Neural progenitor cell (in vitro differentiated cells): Measurements from ENCODE around the gene ANXA10. TPM values are rescaled to one million over a fixed set of nuclear protein-coding genes. Genes with fewer than 3 reads are reported as not detected.

Experiments used
- DNase-seq: peaks from one replicate; pipeline ENCODE4 v3.0.0-alpha.2; 2016; ENCODE audit warnings: low spot score
- H2AFZ ChIP-seq: fragments of 200-600 bp; sonication (generic); replicated peaks from 2 replicates; pipeline ENCODE4 v1.6.1; 2016; ENCODE audit warnings: antibody characterized with exemption
- H3F3A ChIP-seq: fragments of 200-600 bp; sonication (generic); 2 replicates; pipeline ENCODE4 v1.6.1; 2016; ENCODE audit warnings: antibody characterized with exemption, low read depth
- H3K27ac ChIP-seq: fragments of 200-600 bp; sonication (generic); 2 replicates; pipeline ENCODE4 v1.5.1; 2016; ENCODE audit warnings: mild to moderate bottlenecking
- H3K27me3 ChIP-seq: fragments of 200-600 bp; sonication (generic); 2 replicates; pipeline ENCODE4 v1.6.1; 2016; ENCODE audit warnings: mild to moderate bottlenecking, moderate library complexity
- H3K36me3 ChIP-seq: fragments of 200-600 bp; sonication (generic); 2 replicates; pipeline ENCODE4 v1.5.1; 2016
- H3K4me1 ChIP-seq: fragments of 200-600 bp; sonication (generic); 2 replicates; pipeline ENCODE4 v1.6.1; 2016; ENCODE audit warnings: mixed run types
- H3K4me2 ChIP-seq: fragments of 200-600 bp; sonication (generic); 2 replicates; pipeline ENCODE4 v1.6.1; 2016
- H3K4me3 ChIP-seq: fragments of 200-600 bp; sonication (generic); 2 replicates; pipeline ENCODE4 v1.5.1; 2016
- H3K79me2 ChIP-seq: fragments of 200-600 bp; sonication (generic); 2 replicates; pipeline ENCODE4 v1.6.1; 2016; ENCODE audit warnings: low read depth
- H3K9ac ChIP-seq: fragments of 200-600 bp; sonication (generic); 2 replicates; pipeline ENCODE4 v1.6.1; 2016
- H3K9me3 ChIP-seq: fragments of 200-600 bp; sonication (generic); 2 replicates; pipeline ENCODE4 v1.5.1; 2016; ENCODE audit warnings: low read depth
- H4K20me1 ChIP-seq: fragments of 200-600 bp; sonication (generic); 2 replicates; pipeline ENCODE4 v1.6.1; 2016; ENCODE audit warnings: low read depth
- H3K27ac Mint-ChIP-seq: 3 replicates; pipeline ENCODE4 v1.8.0; 2021; ENCODE audit warnings: mixed read lengths
- H3K27me3 Mint-ChIP-seq: 2 replicates; pipeline ENCODE4 v1.8.0; 2022; ENCODE audit warnings: low read depth, mild to moderate bottlenecking, inconsistent platforms, moderate library complexity, mixed read lengths; ENCODE audit not compliant: insufficient read depth
- H3K36me3 Mint-ChIP-seq: 3 replicates; pipeline ENCODE4 v1.8.0; 2021; ENCODE audit warnings: mixed read lengths
- H3K4me1 Mint-ChIP-seq: 3 replicates; pipeline ENCODE4 v1.8.0; 2021; ENCODE audit warnings: mixed read lengths
- H3K4me3 Mint-ChIP-seq: 3 replicates; pipeline ENCODE4 v1.8.0; 2021; ENCODE audit warnings: mild to moderate bottlenecking, moderate library complexity, mixed read lengths
- H3K9me3 Mint-ChIP-seq: 3 replicates; pipeline ENCODE4 v1.8.0; 2020; ENCODE audit warnings: mixed read lengths
- EZH2 ChIP-seq: fragments of 200-600 bp; sonication (generic); IDR thresholded peaks from 2 replicates; pipeline ENCODE4 v1.6.1; 2017; ENCODE audit warnings: antibody characterized with exemption, mild to moderate bottlenecking, moderate library complexity
- EZH2phosphoT487 ChIP-seq: fragments of 200-600 bp; sonication (generic); IDR thresholded peaks from 2 replicates; pipeline ENCODE4 v1.6.1; 2017; ENCODE audit warnings: antibody characterized with exemption
- total RNA-seq: library from RNA; depleted of rRNA; stranded (reverse); fragments of >200 nt; gene quantifications from 2 replicates; pipeline ENCODE4 v1.2.3, GENCODE V29; 2015; ENCODE audit warnings: low replicate concordance
- TF ChIP-seq, protein P1 (sequence below): fragments of 200-600 bp; sonication (generic); IDR thresholded peaks from 2 replicates; pipeline ENCODE4 v1.5.1; 2017; ENCODE audit warnings: antibody characterized with exemption, mild to moderate bottlenecking

The ANXA10 gene
- total RNA-seq, 1 donor from 2014 or later: not detected

DNA sequence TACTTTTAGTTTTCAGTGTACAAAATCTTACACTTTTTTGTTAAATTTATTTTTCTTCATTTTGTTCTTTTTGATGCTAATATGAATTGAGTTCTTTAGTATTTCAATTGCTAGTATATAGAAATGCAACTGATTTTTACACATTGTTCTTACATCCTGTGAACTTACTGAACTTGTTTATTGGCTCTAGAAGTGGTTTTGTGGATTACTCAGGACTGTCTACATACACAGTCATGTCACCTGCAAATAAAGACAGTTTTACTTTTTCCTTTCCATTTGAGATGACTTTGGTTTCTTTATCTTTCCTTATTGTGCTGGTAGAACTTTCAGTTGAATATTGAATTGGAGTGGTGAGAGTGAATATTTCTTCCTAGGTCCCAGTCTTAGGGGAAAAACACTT is 40.8 kb upstream of the ANXA10 start:
- no peak for TF ChIP-seq EZH2
- TF ChIP-seq, protein P1, sequence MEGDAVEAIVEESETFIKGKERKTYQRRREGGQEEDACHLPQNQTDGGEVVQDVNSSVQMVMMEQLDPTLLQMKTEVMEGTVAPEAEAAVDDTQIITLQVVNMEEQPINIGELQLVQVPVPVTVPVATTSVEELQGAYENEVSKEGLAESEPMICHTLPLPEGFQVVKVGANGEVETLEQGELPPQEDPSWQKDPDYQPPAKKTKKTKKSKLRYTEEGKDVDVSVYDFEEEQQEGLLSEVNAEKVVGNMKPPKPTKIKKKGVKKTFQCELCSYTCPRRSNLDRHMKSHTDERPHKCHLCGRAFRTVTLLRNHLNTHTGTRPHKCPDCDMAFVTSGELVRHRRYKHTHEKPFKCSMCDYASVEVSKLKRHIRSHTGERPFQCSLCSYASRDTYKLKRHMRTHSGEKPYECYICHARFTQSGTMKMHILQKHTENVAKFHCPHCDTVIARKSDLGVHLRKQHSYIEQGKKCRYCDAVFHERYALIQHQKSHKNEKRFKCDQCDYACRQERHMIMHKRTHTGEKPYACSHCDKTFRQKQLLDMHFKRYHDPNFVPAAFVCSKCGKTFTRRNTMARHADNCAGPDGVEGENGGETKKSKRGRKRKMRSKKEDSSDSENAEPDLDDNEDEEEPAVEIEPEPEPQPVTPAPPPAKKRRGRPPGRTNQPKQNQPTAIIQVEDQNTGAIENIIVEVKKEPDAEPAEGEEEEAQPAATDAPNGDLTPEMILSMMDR: no peak
- no peak for TF ChIP-seq EZH2phosphoT487
- Histone ChIP-seq H2AFZ (no peak overlapping the region), H3K4me2 (no peak overlapping the region), H3K27me3 (no peaks in the 10 kb centered on the region), H3K9ac (no peak overlapping the region), H3K36me3 (peaks cover 3% of the 10 kb centered on the region), H3K4me3 (no peak overlapping the region), H3K4me1 (no peaks in the 10 kb centered on the region), H3K9me3 (peaks cover 3% of the 10 kb centered on the region), H3F3A (no peaks in the 10 kb centered on the region), H3K27ac (no peak overlapping the region), H4K20me1 (no peaks in the 10 kb centered on the region), H3K79me2 (no peaks in the 10 kb centered on the region)
- Mint-ChIP-seq H3K9me3 (peaks cover 20% of the 10 kb centered on the region), H3K4me1 (no peaks in the 10 kb centered on the region), H3K4me3 (no peak overlapping the region), H3K27ac (no peak overlapping the region), H3K36me3 (no peaks in the 10 kb centered on the region), H3K27me3 (no peaks in the 10 kb centered on the region)
- no peak for DNase-seq

DNA sequence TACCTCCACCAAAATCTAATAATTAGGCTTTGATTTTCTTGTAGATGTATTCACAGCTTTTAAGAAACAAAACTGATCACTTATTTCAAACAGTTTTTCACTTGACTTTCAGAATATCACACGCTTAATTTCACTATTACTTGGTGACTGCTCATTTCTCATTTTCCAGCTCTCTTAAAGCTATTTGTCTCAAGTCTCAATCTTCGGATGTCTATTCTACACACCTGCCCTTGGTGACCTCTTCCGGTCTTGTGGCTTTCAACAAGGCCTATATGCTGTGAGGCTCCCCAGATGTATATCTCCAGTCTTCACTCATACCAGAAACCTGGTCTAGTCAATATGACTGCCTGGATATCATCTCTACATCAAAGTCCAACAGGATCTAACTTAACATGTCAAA is 34.9 kb upstream of the ANXA10 start:
- no peaks in the 10 kb centered on the region for H3K4me1 ChIP-seq
- no peak overlapping the region for H3K4me3 Mint-ChIP-seq
- H3F3A ChIP-seq: no peaks in the 10 kb centered on the region
- H3K4me2 ChIP-seq: no peak overlapping the region
- H3K27ac Mint-ChIP-seq: no peak overlapping the region
- no peaks in the 10 kb centered on the region for H3K36me3 Mint-ChIP-seq
- no peak overlapping the region for H3K4me3 ChIP-seq
- H3K36me3 ChIP-seq: no peaks in the 10 kb centered on the region
- TF ChIP-seq EZH2phosphoT487: no peak
- no peak for TF ChIP-seq EZH2
- TF ChIP-seq, protein P1: no peak
- H4K20me1 ChIP-seq: no peaks in the 10 kb centered on the region
- H3K27me3 ChIP-seq: no peaks in the 10 kb centered on the region
- no peak overlapping the region for H3K27ac ChIP-seq
- H3K9me3 Mint-ChIP-seq: no peaks in the 10 kb centered on the region
- no peaks in the 10 kb centered on the region for H3K9me3 ChIP-seq
- DNase-seq: no peak
- no peak overlapping the region for H2AFZ ChIP-seq
- H3K4me1 Mint-ChIP-seq: no peaks in the 10 kb centered on the region
- no peak overlapping the region for H3K9ac ChIP-seq
- no peaks in the 10 kb centered on the region for H3K27me3 Mint-ChIP-seq
- H3K79me2 ChIP-seq: no peaks in the 10 kb centered on the region

DNA sequence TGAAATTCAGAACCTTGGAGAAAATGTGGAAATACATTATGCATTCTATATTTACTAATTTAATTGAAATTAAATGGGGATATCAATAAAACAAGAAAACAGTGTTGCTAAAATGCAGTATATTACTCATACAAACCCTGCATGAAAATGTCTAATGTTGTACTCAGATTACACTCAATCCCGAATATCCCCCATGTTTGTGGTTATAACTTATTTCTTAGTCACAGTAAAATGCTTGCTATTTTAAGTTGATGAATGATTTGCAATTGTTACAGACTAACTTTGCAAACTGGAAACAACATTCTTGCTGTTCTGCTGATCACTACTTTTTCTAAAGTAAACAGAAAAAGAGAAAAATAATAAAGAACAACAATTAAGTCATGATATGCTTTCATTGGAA is 33.1 kb upstream of the ANXA10 start:
- Histone ChIP-seq H3K27me3 (no peaks in the 10 kb centered on the region), H2AFZ (no peak overlapping the region), H3K4me2 (no peak overlapping the region), H3K4me3 (no peak overlapping the region), H4K20me1 (no peaks in the 10 kb centered on the region), H3K79me2 (no peaks in the 10 kb centered on the region), H3K27ac (no peak overlapping the region), H3K36me3 (no peaks in the 10 kb centered on the region), H3K9ac (no peak overlapping the region), H3K9me3 (no peaks in the 10 kb centered on the region), H3K4me1 (no peaks in the 10 kb centered on the region), H3F3A (no peaks in the 10 kb centered on the region)
- Mint-ChIP-seq H3K4me1 (no peaks in the 10 kb centered on the region), H3K27ac (no peak overlapping the region), H3K27me3 (no peaks in the 10 kb centered on the region), H3K36me3 (no peaks in the 10 kb centered on the region), H3K4me3 (no peak overlapping the region), H3K9me3 (no peaks in the 10 kb centered on the region)
- TF ChIP-seq, protein P1: no peak
- TF ChIP-seq EZH2 (no peak), EZH2phosphoT487 (no peak)
- DNase-seq: no peak

DNA sequence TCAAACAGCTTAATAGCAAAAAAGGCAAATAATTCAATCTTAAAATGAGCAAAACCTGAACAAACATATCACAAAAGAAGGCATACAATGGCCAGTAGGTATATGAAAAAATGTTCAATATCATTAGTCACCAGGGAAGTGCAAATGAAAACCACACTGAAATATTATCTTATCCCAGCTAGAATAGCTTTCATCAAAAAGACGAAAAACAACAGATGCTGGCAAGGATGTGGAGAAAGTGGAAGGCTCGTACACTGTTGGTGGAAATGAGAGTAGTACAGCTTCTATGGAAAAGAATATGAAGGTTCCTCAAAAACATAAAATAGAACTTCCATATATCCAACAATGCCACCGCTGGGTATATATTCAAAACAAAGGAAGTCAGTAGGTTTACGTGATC is 29.3 kb upstream of the ANXA10 start:
- Mint-ChIP-seq H3K36me3 (no peaks in the 10 kb centered on the region), H3K4me1 (no peaks in the 10 kb centered on the region), H3K9me3 (no peaks in the 10 kb centered on the region), H3K4me3 (no peak overlapping the region), H3K27me3 (no peaks in the 10 kb centered on the region), H3K27ac (no peak overlapping the region)
- no peak for DNase-seq
- Histone ChIP-seq H3K9ac (no peak overlapping the region), H2AFZ (no peak overlapping the region), H3K36me3 (no peaks in the 10 kb centered on the region), H3K27me3 (no peaks in the 10 kb centered on the region), H3K4me1 (no peaks in the 10 kb centered on the region), H3F3A (no peaks in the 10 kb centered on the region), H3K27ac (no peak overlapping the region), H3K4me2 (no peak overlapping the region), H3K79me2 (no peaks in the 10 kb centered on the region), H3K4me3 (no peak overlapping the region), H4K20me1 (no peaks in the 10 kb centered on the region), H3K9me3 (no peaks in the 10 kb centered on the region)
- TF ChIP-seq EZH2phosphoT487 (no peak), EZH2 (no peak)
- TF ChIP-seq, protein P1: no peak
